Heart left ventricle (tissue), 16 donors: ENCODE data around the gene CIRBP. TPM values are rescaled to one million over a fixed set of nuclear protein-coding genes. Genes with fewer than 3 reads are reported as not detected.

ENCODE experiments used
- ATAC-seq, 4 donors: fragments of 200-7000 bp; cut with Tn5 transposase; one replicate each; pipeline ENCODE4 v1.9.1; 2020 to 2022; ENCODE audit warnings: moderate library complexity in 4 of 4, mild to moderate bottlenecking in 3 of 4, moderate number of reproducible peaks in 1 of 4
- DNase-seq, 5 donors: peaks; one replicate each; pipeline ENCODE4 v3.0.0-alpha.2; 2020
- H3K27ac ChIP-seq, 12 donors: fragments of 200-600 bp; sonication (generic) in 4 of 12; one replicate each; pipeline versions ENCODE4 v1.5.0 to v1.8.0; 2016 to 2022; ENCODE audit warnings: mild to moderate bottlenecking in 2 of 12
- H3K27me3 ChIP-seq, 9 donors: fragments of 200-600 bp; sonication (generic) in 2 of 9; one replicate each; pipeline versions ENCODE4 v1.5.1 to v1.8.0; 2016 to 2022; ENCODE audit warnings: mild to moderate bottlenecking in 3 of 9
- H3K36me3 ChIP-seq, 9 donors: fragments of 200-600 bp; sonication (generic) in 2 of 9; one replicate each; pipeline versions ENCODE4 v1.5.0 to v1.8.0; 2018 to 2022; ENCODE audit warnings: mild to moderate bottlenecking in 2 of 9
- H3K4me1 ChIP-seq, 12 donors: fragments of 200-600 bp; sonication (generic) in 4 of 12; one replicate each; pipeline versions ENCODE4 v1.5.0 to v1.8.0; 2016 to 2022; ENCODE audit warnings: mild to moderate bottlenecking in 3 of 12
- H3K4me3 ChIP-seq, 12 donors: fragments of 200-600 bp; sonication (generic) in 4 of 12; one replicate each; pipeline versions ENCODE4 v1.5.0 to v1.8.0; 2017 to 2022; ENCODE audit warnings: mild to moderate bottlenecking in 9 of 12, moderate library complexity in 4 of 12
- H3K9me3 ChIP-seq, 12 donors: fragments of 200-600 bp; sonication (generic) in 4 of 12; one replicate each; pipeline versions ENCODE4 v1.5.0 to v1.8.0; 2016 to 2022; ENCODE audit warnings: mild to moderate bottlenecking in 1 of 12
- POLR2A ChIP-seq, 2 donors: fragments of 450-650 bp; IDR thresholded peaks; one replicate each; pipeline ENCODE4 v1.6.1; 2017; ENCODE audit warnings: antibody characterized with exemption in 2 of 2, mild to moderate bottlenecking in 2 of 2, moderate library complexity in 2 of 2
- WGBS, 4 donors: extraction: QIAGEN DNeasy Blood & Tissue Kit in 2 of 4; methylation state at CpG; one replicate each; pipeline versions ENCODE4 v1.1.5 to v1.1.7; 2013 to 2018; 5-methylcytosine and 5-hydroxymethylcytosine counted together
- intact Hi-C, 10 donors: fragments of 100-400 bp; cut with DNase I; formaldehyde crosslinking; loops; one replicate each; pipeline versions ENCODE4 v1.11.1 to v1.14.2; 2022
- polyA plus RNA-seq, 2 donors: library from polyadenylated mRNA; stranded (reverse); fragments of 200-250 nt; gene quantifications; one replicate each; pipeline ENCODE4 v1.2.3, GENCODE V29; 2013
- total RNA-seq, 9 donors: library from RNA; depleted of rRNA in 2 of 9; stranded (reverse); fragments of >200 nt in 2 of 9; fragmentation: NEBNext Ultra II Directional in 3 of 9; extraction: Animal tissue kit (Norgen Biotek cat#: 25700) in 3 of 9; gene quantifications; one replicate each; pipeline versions ENCODE4 v1.1.0 to v1.2.4, GENCODE V29; 2016 to 2023
- TF ChIP-seq, protein P1 (sequence below), 12 donors: fragments of 200-600 bp; sonication (generic) in 4 of 12; IDR thresholded peaks; one replicate each; pipeline versions ENCODE4 v1.5.0 to v1.8.0; 2018 to 2022; ENCODE audit warnings: antibody characterized with exemption in 12 of 12, mild to moderate bottlenecking in 5 of 12
- donor health status: ischemic (EF 13 %, LVEDD 7.1; RV severe dilation, severe dysfunction).
- donor health status: healthy with polysubstance abuse.
- donor health status: DM: no; HTN: yes; CAD: no.
- donor health status: DM: no; HTN: no; CAD: no.
- donor health status: ischemic (EF 25% LVEDD 6.9; RV normal size, moderate dysfunction).
- donor health status: ischemic (EF 25% LVEDD 5.7; RV mildly dilated, moderate dysfunction).
- donor health status: healthy.
- donor health status: DM: yes; HTN: yes; CAD: no.
- donor health status: ischemic (EF 35%, LVEDD 5.7; RV mildly dilated, moderate dysfunction).
- donor health status: nonischemic (EF 11% LVEDD 7.7; RV severe dilation, severe dysfunction).
- donor health status: DM: yes; HTN: yes; CAD: no.
- donor health status: PGD.
- donor health status: ischemic (EF 29% LVEDD 5.4; RV normal size, mild dysfunction).
- donor health status: nonischemic (EF 23%, LVEDD 6.1; RV moderate dilation, normal function).

CIRBP gene
- total and polyA plus RNA-seq, 11 donors: 149 to 425 (median 269) TPM

DNA sequence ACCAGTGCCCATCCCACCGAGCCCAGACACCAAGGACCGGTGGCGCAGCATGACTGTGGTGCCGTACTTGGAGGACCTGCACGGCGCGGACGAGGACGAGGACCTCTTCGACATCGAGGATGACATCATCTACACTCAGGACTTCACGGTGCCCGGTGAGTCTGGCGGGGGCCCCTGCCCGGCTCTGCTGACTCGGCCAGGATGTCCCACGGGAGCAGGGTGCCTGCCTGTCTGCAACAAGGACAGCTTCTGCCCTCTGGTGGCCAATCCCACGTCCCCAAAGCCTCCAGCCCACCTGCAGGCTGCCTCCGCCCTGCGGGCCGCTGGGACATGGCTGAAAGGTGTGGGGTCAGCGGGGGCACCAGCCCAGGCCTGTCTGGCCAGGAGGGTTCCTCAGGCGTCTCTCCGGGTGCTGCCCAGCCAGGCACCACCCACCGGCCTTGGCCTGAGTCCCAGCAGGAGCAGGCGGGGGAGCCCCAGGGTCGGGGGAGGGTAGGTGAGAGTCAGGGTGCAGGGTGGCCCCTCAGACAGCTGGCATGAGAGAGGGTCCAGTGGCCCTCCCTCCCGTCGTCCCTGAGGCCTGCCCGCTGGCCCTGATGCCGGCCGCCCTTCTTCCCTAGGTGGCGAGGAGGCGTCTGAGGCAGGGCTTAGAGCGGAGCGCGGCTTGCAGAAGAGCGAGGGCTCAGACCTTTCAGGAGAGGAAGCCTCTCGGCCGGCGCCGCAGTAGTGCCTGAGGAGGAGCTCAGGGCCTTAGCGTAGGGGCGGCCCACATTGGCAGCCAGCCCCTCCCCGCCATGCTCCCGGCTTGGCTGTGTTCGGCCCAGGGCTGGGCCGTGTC, 45.9 kb upstream of the CIRBP start:
- ATAC-seq (no peak), DNase-seq (peak in 1 of 5 donors; percentile 31)
- Histone ChIP-seq H3K27me3 (no peaks in the 10 kb centered on the region), H3K36me3 (peaks cover 0 to 83% (median 71%) of the 10 kb centered on the region in 9 donors), H3K9me3 (no peaks in the 10 kb centered on the region), H3K4me1 (peaks cover 3 to 49% (median 32%) of the 10 kb centered on the region in 12 donors), H3K4me3 (no peak overlapping the region), H3K27ac (no peak overlapping the region)
- intact Hi-C loops: no loop called here
- 77 to 84% (median 79%) methylated on average over 31 to 48 of the region's 48 CpGs for WGBS, 4 donors
- no peak for TF ChIP-seq POLR2A (IDR thresholded peaks at IDR 0.05)
- TF ChIP-seq, protein P1, sequence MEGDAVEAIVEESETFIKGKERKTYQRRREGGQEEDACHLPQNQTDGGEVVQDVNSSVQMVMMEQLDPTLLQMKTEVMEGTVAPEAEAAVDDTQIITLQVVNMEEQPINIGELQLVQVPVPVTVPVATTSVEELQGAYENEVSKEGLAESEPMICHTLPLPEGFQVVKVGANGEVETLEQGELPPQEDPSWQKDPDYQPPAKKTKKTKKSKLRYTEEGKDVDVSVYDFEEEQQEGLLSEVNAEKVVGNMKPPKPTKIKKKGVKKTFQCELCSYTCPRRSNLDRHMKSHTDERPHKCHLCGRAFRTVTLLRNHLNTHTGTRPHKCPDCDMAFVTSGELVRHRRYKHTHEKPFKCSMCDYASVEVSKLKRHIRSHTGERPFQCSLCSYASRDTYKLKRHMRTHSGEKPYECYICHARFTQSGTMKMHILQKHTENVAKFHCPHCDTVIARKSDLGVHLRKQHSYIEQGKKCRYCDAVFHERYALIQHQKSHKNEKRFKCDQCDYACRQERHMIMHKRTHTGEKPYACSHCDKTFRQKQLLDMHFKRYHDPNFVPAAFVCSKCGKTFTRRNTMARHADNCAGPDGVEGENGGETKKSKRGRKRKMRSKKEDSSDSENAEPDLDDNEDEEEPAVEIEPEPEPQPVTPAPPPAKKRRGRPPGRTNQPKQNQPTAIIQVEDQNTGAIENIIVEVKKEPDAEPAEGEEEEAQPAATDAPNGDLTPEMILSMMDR (IDR thresholded peaks at IDR 0.05): peak in 11 of 12 donors; percentile 19 to 49 (median 28)

DNA sequence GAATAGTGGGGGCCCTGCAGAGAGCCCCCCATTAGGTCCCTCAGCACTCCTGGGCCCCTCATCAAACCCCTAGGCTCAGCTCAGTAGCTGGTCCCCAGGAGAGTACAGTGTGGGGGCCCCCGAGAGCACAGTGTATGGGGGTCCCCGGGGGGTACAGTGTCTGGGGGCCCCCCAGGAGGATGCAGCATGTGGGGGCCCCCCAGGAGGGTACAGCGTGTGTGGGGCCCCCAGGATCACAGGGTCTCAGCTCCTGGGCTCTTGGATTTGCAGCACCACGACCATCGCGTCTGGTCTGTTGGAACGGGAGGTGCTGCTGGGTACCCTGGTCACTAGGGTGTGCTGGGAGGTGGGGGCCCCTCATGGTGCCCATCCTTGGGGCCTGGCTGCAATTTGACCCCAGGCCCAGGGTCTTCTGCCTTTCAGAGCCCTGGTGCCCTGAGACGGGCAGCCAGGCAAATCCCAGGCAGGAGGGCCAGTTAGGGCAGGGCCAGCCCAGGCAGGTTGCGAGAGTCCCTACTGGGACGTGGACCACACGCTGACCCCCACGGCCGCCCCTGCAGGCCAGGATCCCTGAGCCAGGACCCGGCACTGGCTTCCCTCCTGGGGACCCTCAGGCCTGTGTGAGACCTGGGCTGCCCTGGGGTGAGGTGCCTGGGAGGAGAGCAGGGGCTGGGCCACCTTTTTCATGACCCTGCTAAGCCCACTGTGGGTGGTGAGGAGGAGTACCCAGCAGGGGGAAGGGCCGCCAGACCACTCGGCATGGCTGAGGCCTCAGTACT, 44.9 kb upstream of the CIRBP start:
- TF ChIP-seq, protein P1 (IDR thresholded peaks at IDR 0.05): no peak
- TF ChIP-seq POLR2A (IDR thresholded peaks at IDR 0.05): no peak
- Histone ChIP-seq H3K27ac (no peak overlapping the region), H3K27me3 (no peaks in the 10 kb centered on the region), H3K4me1 (peaks cover 0 to 39% (median 23%) of the 10 kb centered on the region in 12 donors), H3K4me3 (no peak overlapping the region), H3K36me3 (peaks cover 0 to 84% (median 72%) of the 10 kb centered on the region in 9 donors), H3K9me3 (no peaks in the 10 kb centered on the region)
- intact Hi-C loops: no loop called here
- ATAC-seq (no peak), DNase-seq (no peak)
- 92 to 95% (median 93%) methylated on average over 9 to 16 of the region's 16 CpGs for WGBS, 4 donors

DNA sequence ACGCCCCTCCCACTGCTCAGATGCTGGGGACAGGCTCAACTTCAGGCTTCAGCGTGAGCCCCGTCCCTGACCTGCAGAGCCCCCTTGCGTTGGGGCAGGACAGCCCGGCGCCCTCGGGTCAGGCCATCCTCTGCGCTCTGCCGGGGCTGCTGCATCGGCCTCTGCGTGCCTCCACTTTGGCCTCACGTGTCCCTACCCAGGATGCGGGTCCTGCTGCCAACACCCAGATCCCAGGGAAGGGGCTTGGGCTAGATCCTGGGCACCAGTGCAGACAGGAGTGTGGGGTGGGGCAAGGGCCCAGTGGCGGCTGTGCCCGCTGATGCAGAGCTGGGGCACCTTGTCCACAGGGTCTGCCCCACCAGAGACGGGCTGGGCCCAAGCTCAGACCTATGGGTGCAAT, 44.3 kb upstream of the CIRBP start:
- TF ChIP-seq POLR2A (IDR thresholded peaks at IDR 0.05): no peak
- TF ChIP-seq, protein P1 (IDR thresholded peaks at IDR 0.05): no peak
- Histone ChIP-seq H3K36me3 (peaks cover 0 to 84% (median 72%) of the 10 kb centered on the region in 9 donors), H3K27me3 (no peaks in the 10 kb centered on the region), H3K4me3 (no peak overlapping the region), H3K9me3 (no peaks in the 10 kb centered on the region), H3K4me1 (peaks cover 0 to 37% (median 21%) of the 10 kb centered on the region in 12 donors), H3K27ac (no peak overlapping the region)
- DNase-seq (no peak), ATAC-seq (no peak)
- WGBS, 4 donors: 85 to 95% (median 88%) methylated on average over 16 of the region's 16 CpGs
- intact Hi-C loops: no loop called here
